Gastroesophageal sphincter (tissue), 4 donors: ENCODE measurements around the gene FLYWCH1. TPM values are rescaled to one million over a fixed set of nuclear protein-coding genes. Genes with fewer than 3 reads are reported as not detected.

Experiments used
- ATAC-seq: fragments of 150-250 bp; one replicate; pipeline ENCODE4 v1.9.1; 2016; ENCODE audit warnings: mild to moderate bottlenecking, moderate library complexity
- H3K27ac ChIP-seq, 4 donors: fragments of 200-600 bp; sonication (generic) in 3 of 4; 1 replicate in 3 of 4; 2 replicates in 1 of 4; pipeline ENCODE4 v1.5.1; 2016 to 2019
- H3K27me3 ChIP-seq: fragments of 200-600 bp; sonication (generic); one replicate; pipeline ENCODE4 v1.5.1; 2019
- H3K36me3 ChIP-seq, 2 donors: fragments of 200-600 bp; sonication (generic); one replicate each; pipeline ENCODE4 v1.5.1; 2019; ENCODE audit warnings: control low read depth in 1 of 2
- H3K4me1 ChIP-seq, 3 donors: fragments of 200-600 bp; sonication (generic); 1 replicate in 2 of 3; 2 replicates in 1 of 3; pipeline ENCODE4 v1.5.1; 2016 to 2019; ENCODE audit warnings: control low read depth in 2 of 3
- H3K4me3 ChIP-seq, 2 donors: fragments of 200-600 bp; sonication (generic); one replicate each; pipeline ENCODE4 v1.5.1; 2019; ENCODE audit warnings: mild to moderate bottlenecking in 1 of 2, moderate library complexity in 1 of 2
- H3K9me3 ChIP-seq, 3 donors: fragments of 200-600 bp; sonication (generic); one replicate each; pipeline ENCODE4 v1.5.1; 2017 to 2019; ENCODE audit warnings: control low read depth in 2 of 3
- EP300 ChIP-seq: sonication (generic); formaldehyde crosslinking; IDR thresholded peaks from one replicate; pipeline ENCODE4 v1.6.1; 2017; ENCODE audit warnings: antibody characterized with exemption, mild to moderate bottlenecking
- POLR2A ChIP-seq, 2 donors: fragments of 450-650 bp; IDR thresholded peaks; one replicate each; pipeline ENCODE4 v1.6.1; 2017; ENCODE audit warnings: antibody characterized with exemption in 2 of 2, mild to moderate bottlenecking in 2 of 2, moderate library complexity in 1 of 2
- POLR2AphosphoS5 ChIP-seq: sonication (generic); formaldehyde crosslinking; IDR thresholded peaks from one replicate; pipeline ENCODE4 v1.6.1; 2017; ENCODE audit warnings: antibody characterized with exemption
- WGBS, 2 donors: methylation state at CpG; one replicate each; pipeline ENCODE4 v1.1.5; 2018; ENCODE audit warnings: low coverage in 1 of 2; 5-methylcytosine and 5-hydroxymethylcytosine counted together
- total RNA-seq, 4 donors: library from RNA; depleted of rRNA; stranded (reverse); fragments of >200 nt; gene quantifications; one replicate each; pipeline ENCODE4 v1.1.0, GENCODE V29; 2016
- TF ChIP-seq, protein P1 (sequence below), 4 experiments: fragments of 200-600 bp in 2 of 4; fragments of 450-650 bp in 2 of 4; sonication (generic) in 1 of 4; IDR thresholded peaks; one replicate each; pipeline ENCODE4 v1.5.1; 2017 to 2019; ENCODE audit warnings: antibody characterized with exemption in 4 of 4, mild to moderate bottlenecking in 2 of 4, moderate library complexity in 2 of 4

FLYWCH1 gene
- total RNA-seq, 4 donors from 2014 or later = 34.5 to 66.5 (median 51.2) TPM

- H3K27me3 ChIP-seq = no peaks in the 10 kb centered on the region
- no peaks in the 10 kb centered on the region for H3K9me3 ChIP-seq
- H3K36me3 ChIP-seq = peaks cover 0 to 47% of the 10 kb centered on the region in 2 donors
- H3K4me1 ChIP-seq = peaks cover 0 to 28% (median 9%) of the 10 kb centered on the region in 3 donors
- 72 to 88% methylated on average over 3 to 5 of the region's 12 CpGs for WGBS, 2 donors
- no peak overlapping the region for H3K4me3 ChIP-seq
- ATAC-seq = no peak
- TF ChIP-seq EP300 (no peak), POLR2AphosphoS5 (no peak), POLR2A (IDR thresholded peaks at IDR 0.05) (no peak)
- TF ChIP-seq, protein P1, sequence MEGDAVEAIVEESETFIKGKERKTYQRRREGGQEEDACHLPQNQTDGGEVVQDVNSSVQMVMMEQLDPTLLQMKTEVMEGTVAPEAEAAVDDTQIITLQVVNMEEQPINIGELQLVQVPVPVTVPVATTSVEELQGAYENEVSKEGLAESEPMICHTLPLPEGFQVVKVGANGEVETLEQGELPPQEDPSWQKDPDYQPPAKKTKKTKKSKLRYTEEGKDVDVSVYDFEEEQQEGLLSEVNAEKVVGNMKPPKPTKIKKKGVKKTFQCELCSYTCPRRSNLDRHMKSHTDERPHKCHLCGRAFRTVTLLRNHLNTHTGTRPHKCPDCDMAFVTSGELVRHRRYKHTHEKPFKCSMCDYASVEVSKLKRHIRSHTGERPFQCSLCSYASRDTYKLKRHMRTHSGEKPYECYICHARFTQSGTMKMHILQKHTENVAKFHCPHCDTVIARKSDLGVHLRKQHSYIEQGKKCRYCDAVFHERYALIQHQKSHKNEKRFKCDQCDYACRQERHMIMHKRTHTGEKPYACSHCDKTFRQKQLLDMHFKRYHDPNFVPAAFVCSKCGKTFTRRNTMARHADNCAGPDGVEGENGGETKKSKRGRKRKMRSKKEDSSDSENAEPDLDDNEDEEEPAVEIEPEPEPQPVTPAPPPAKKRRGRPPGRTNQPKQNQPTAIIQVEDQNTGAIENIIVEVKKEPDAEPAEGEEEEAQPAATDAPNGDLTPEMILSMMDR (IDR thresholded peaks at IDR 0.05) = no peak
- H3K27ac ChIP-seq = peak overlapping the region in 1 of 4 donors; percentile 16
Measured at GRCh38 chr16:2914233-2914632, 2.5 kb downstream of the FLYWCH1 start.

- H3K4me1 ChIP-seq = peaks cover 0 to 40% (median 9%) of the 10 kb centered on the region in 3 donors
- no peak for ATAC-seq
- no peaks in the 10 kb centered on the region for H3K9me3 ChIP-seq
- TF ChIP-seq, protein P1 (IDR thresholded peaks at IDR 0.05) = no peak
- no peak for TF ChIP-seq POLR2AphosphoS5
- TF ChIP-seq POLR2A (IDR thresholded peaks at IDR 0.05) = no peak
- TF ChIP-seq EP300 = no peak
- H3K36me3 ChIP-seq = peaks cover 0 to 47% of the 10 kb centered on the region in 2 donors
- H3K27ac ChIP-seq = no peak overlapping the region
- H3K27me3 ChIP-seq = no peaks in the 10 kb centered on the region
- no peak overlapping the region for H3K4me3 ChIP-seq
- 76 to 93% methylated on average over 6 to 8 of the region's 13 CpGs for WGBS, 2 donors
Measured at GRCh38 chr16:2915196-2915929, 3.6 kb downstream of the FLYWCH1 start.

DNA sequence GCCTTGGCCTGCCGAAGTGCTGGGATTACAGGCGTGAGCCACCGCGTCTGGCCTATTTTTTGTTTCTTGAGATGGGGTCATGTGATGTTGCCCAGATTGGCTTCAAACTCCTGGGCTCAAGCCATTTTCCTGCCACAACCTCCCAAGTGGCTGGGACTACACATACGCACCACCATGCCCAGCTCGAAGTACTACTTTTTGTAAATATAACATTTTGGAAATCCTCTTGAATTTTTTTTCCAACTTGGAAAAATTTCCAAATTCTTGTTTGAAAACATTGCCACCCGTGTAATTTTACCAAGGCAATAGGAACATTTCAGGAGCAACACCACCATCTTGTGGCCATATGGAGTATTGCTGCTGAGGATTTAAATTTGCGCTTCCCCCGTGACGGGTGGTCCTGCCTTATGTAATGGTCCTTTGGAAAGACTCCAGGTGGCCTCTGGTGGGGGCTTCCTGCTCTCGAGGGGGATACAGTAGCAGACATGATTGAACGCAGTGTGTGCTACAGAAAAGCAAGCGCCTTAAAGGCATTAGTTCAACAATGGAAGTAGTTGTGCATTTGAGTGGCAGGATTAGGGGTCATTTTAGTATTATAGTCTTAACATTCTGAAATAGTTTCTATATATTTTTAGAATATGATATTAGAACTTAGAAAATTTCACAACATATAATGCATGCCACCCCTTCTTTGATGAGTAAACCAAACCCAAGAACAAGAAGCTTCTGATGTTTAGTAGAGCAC, 8.0 kb downstream of the FLYWCH1 start:
- TF ChIP-seq POLR2AphosphoS5 = peak; percentile 24
- TF ChIP-seq POLR2A (IDR thresholded peaks at IDR 0.05) = no peak
- no peak for TF ChIP-seq EP300
- TF ChIP-seq, protein P1 (IDR thresholded peaks at IDR 0.05) = peak; percentile 91 to 98 (median 95)

DNA sequence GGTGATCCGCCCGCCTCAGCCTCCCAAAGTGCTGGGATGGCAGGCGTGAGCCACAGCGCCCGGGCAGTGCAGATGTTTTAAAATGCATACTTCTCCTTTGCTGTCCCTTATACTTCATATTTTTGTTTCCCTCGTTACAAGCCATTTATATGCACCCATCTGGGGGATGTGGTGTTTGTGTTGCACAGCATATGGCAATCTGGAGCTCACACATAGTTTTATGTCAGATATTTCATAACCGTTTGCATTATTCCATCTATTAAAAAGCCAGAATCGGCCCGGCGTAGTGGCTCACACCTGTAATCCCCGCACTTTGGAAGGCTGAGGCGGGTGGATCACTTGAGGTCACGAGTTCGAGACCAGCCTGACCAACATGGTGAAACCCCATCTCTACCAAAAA, 11.8 kb downstream of the FLYWCH1 start:
- 87 to 95% methylated on average over 5 to 11 of the region's 14 CpGs for WGBS, 2 donors
- ATAC-seq = no peak

More for the DNA sequence above, 8.0 kb downstream of the FLYWCH1 start:
- Histone ChIP-seq H3K9me3 (no peaks in the 10 kb centered on the region), H3K36me3 (peaks cover 0 to 67% of the 10 kb centered on the region in 2 donors), H3K4me1 (peaks cover 0 to 16% (median 0%) of the 10 kb centered on the region in 3 donors), H3K4me3 (no peak overlapping the region), H3K27me3 (no peaks in the 10 kb centered on the region), H3K27ac (peak overlapping the region; percentile 37 to 81 (median 76))
- WGBS, 2 donors = 5% methylated on average over 6 to 13 of the region's 13 CpGs
- peak; percentile 84 for ATAC-seq

More for the DNA sequence above, 11.8 kb downstream of the FLYWCH1 start:
- Histone ChIP-seq H3K9me3 (no peaks in the 10 kb centered on the region), H3K4me3 (no peak overlapping the region), H3K27me3 (no peaks in the 10 kb centered on the region), H3K27ac (no peak overlapping the region), H3K4me1 (peaks cover 0 to 34% (median 0%) of the 10 kb centered on the region in 3 donors), H3K36me3 (peaks cover 0 to 36% of the 10 kb centered on the region in 2 donors)
- TF ChIP-seq POLR2AphosphoS5 (no peak), EP300 (no peak), POLR2A (IDR thresholded peaks at IDR 0.05) (no peak)
- TF ChIP-seq, protein P1 (IDR thresholded peaks at IDR 0.05) = no peak
